Vagina (tissue), 2 donors: ENCODE measurements around the gene UNC5CL.

Experiments
- POLR2A ChIP-seq, 2 donors: fragments of 450-650 bp; IDR thresholded peaks; one replicate each; pipeline ENCODE4 v1.6.1; 2017; ENCODE audit warnings: antibody characterized with exemption in 2 of 2, mild to moderate bottlenecking in 2 of 2, moderate library complexity in 2 of 2
- POLR2AphosphoS5 ChIP-seq, 2 donors: sonication (generic); formaldehyde crosslinking; IDR thresholded peaks; one replicate each; pipeline ENCODE4 v1.9.0; 2017; ENCODE audit warnings: antibody characterized with exemption in 2 of 2, mild to moderate bottlenecking in 2 of 2, low read depth in 1 of 2; ENCODE audit not compliant: insufficient read depth in 1 of 2
- TF ChIP-seq, protein P1 (sequence below), 3 experiments: fragments of 450-650 bp in 2 of 3; fragments of 200-600 bp in 1 of 3; sonication (generic) in 1 of 3; IDR thresholded peaks; one replicate each; pipeline ENCODE4 v1.5.1; 2017 to 2019; ENCODE audit warnings: antibody characterized with exemption in 3 of 3, mild to moderate bottlenecking in 2 of 3, moderate library complexity in 2 of 3

DNA sequence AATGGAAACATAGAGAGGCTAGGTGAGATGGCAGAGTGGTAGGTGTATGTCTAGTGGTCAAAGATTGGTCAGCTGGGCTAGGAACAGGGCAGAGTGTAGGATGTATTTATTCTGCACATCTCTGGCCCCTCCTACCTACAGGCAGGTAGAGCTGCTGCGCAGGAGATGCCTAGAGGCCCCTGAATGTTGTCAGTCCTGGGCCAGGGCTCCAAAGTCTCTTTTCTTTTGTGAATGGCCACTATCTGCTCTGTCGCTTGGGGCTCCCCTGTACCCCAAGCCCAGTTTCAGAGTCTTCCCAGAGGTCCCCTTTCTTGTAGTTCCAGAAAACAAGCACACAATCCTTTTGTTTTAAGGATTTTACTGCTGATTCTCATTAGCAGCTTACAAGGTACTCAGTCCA is 8.3 kb upstream of the UNC5CL start:
- TF ChIP-seq, protein P1, sequence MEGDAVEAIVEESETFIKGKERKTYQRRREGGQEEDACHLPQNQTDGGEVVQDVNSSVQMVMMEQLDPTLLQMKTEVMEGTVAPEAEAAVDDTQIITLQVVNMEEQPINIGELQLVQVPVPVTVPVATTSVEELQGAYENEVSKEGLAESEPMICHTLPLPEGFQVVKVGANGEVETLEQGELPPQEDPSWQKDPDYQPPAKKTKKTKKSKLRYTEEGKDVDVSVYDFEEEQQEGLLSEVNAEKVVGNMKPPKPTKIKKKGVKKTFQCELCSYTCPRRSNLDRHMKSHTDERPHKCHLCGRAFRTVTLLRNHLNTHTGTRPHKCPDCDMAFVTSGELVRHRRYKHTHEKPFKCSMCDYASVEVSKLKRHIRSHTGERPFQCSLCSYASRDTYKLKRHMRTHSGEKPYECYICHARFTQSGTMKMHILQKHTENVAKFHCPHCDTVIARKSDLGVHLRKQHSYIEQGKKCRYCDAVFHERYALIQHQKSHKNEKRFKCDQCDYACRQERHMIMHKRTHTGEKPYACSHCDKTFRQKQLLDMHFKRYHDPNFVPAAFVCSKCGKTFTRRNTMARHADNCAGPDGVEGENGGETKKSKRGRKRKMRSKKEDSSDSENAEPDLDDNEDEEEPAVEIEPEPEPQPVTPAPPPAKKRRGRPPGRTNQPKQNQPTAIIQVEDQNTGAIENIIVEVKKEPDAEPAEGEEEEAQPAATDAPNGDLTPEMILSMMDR (IDR thresholded peaks at IDR 0.05), result no peak
- TF ChIP-seq POLR2A (IDR thresholded peaks at IDR 0.05) (no peak), POLR2AphosphoS5 (IDR thresholded peaks at IDR 0.05; ENCODE audit: insufficient read depth in 1 of 2, low read depth in 1 of 2) (no peak)
